ENCODE results near the gene TMEM117.

Gene TMEM117

GRCh38 chr12:44380861-44381260 is 545.0 kb downstream of the TMEM117 start (continued):
- TF ChIP-seq PRDM4 (tag by site-specific recombination; IDR thresholded peaks at IDR 0.05) (no peak), ZBTB8A (tag by site-specific recombination; IDR thresholded peaks at IDR 0.05) (no peak), ZNF645 (tag by site-specific recombination; IDR thresholded peaks at IDR 0.05) (no peak), ZNF366 (tag by site-specific recombination; conservative IDR thresholded peaks at IDR 0.05) (no peak), BCL11A (tag by site-specific recombination; IDR thresholded peaks at IDR 0.05; ENCODE audit: low read depth) (no peak)

GRCh38 chr12:44381341-44381740 is 545.5 kb downstream of the TMEM117 start:
- POLR2A ChIA-PET: no interaction called here
- Histone ChIP-seq H3K4me1 (ENCODE audit: control insufficient read depth, insufficient read depth, low read length) (no peaks in the 10 kb centered on the region), H3K27ac (ENCODE audit: extremely low read depth, low read depth, low read length) (no peak overlapping the region), H3K36me3 (ENCODE audit: control insufficient read depth in 2 of 2, insufficient read depth in 1 of 2, low read length in 2 of 2) (no peaks in the 10 kb centered on the region), H3K9me3 (ENCODE audit: control insufficient read depth, insufficient read depth, low read depth, low read length) (no peaks in the 10 kb centered on the region), H3K4me3 (ENCODE audit: low read depth, low read length) (no peak overlapping the region)
- CTCF ChIA-PET: no interaction called here
- TF ChIP-seq ZNF544 (tag by site-specific recombination; IDR thresholded peaks at IDR 0.05) (no peak), ZFP41 (tag by site-specific recombination; IDR thresholded peaks at IDR 0.05; ENCODE audit: borderline replicate concordance) (no peak), SP2 (tag by site-specific recombination; IDR thresholded peaks at IDR 0.05) (no peak), ZSCAN18 (tag by site-specific recombination; IDR thresholded peaks at IDR 0.05) (no peak), ZNF639 (tag by site-specific recombination; IDR thresholded peaks at IDR 0.05) (no peak), ZNF423 (tag by site-specific recombination; IDR thresholded peaks at IDR 0.05) (no peak), ZNF391 (tag by site-specific recombination; IDR thresholded peaks at IDR 0.05; ENCODE audit: borderline replicate concordance, low read depth) (no peak), ZNF660 (tag by site-specific recombination; IDR thresholded peaks at IDR 0.05) (no peak), ZNF585B (tag by site-specific recombination; IDR thresholded peaks at IDR 0.05) (no peak), ZFHX2 (tag by site-specific recombination; conservative IDR thresholded peaks at IDR 0.05) (no peak), ZNF280C (tag by site-specific recombination; IDR thresholded peaks at IDR 0.05) (no peak), ZNF148 (tag by site-specific recombination; IDR thresholded peaks at IDR 0.05; ENCODE audit: borderline replicate concordance) (no peak), ZFP69B (tag by site-specific recombination; IDR thresholded peaks at IDR 0.05) (no peak), ZBTB17 (tag by site-specific recombination; IDR thresholded peaks at IDR 0.05) (no peak), ZNF664 (tag by site-specific recombination; IDR thresholded peaks at IDR 0.05) (no peak), ZNF26 (tag by site-specific recombination; IDR thresholded peaks at IDR 0.05) (no peak), EGR2 (tag by site-specific recombination; IDR thresholded peaks at IDR 0.05; ENCODE audit: low read depth) (no peak), ZNF670 (tag by site-specific recombination; IDR thresholded peaks at IDR 0.05; ENCODE audit: low read depth) (no peak), ZNF174 (tag by site-specific recombination; IDR thresholded peaks at IDR 0.05) (no peak)
